A549 (cell line): Measurements from ENCODE around the gene C2orf68. TPM values are rescaled to one million over a fixed set of nuclear protein-coding genes. Genes with fewer than 3 reads are reported as not detected.

Experiments used
- ATAC-seq, 2 experiments: fragments of 200-7000 bp in 1 of 2; fragments of >200 bp in 1 of 2; cut with Nextera tagmentation in 1 of 2; cut with Tn5 transposase in 1 of 2; 3 replicates each; pipeline versions ENCODE4 v1.8.0 to v1.9.1; 2018 to 2020; ENCODE audit warnings: mild to moderate bottlenecking in 1 of 2, moderate library complexity in 1 of 2
- CTCF ChIA-PET: fragments of 300-600 bp; sonication (Branson Sonifier 250); formaldehyde crosslinking; extraction: SDS; loops from one replicate; lab custom pipeline; 2021; ENCODE audit warnings: antibody characterized with exemption, inconsistent platforms; lab: Yijun Ruan, JAX
- POLR2A ChIA-PET: fragments of 350-600 bp; formaldehyde crosslinking; extraction: SDS; loops from one replicate; lab custom pipeline; 2021; ENCODE audit warnings: antibody characterized with exemption, inconsistent platforms; lab: Yijun Ruan, JAX
- DNase-seq, 2 experiments: peaks; one replicate each; pipeline versions ENCODE4 v3.0.0 to v3.0.0-alpha.2; 2011 to 2016; ENCODE audit warnings: low read depth in 1 of 2, low spot score in 1 of 2
- FAIRE-seq: peaks from 2 replicates; lab custom pipeline; 2011; peaks lifted over from hg19 to GRCh38; lab: Jason Lieb, UNC
- H3K27ac ChIP-seq, 2 experiments: fragments of >200 bp; sonication (Bioruptor Twin); formaldehyde crosslinking; 3 replicates each; pipeline ENCODE4 v1.5.1; 2016 to 2017
- H3K4me1 ChIP-seq: fragments of >200 bp; sonication (Bioruptor Twin); formaldehyde crosslinking; 3 replicates; pipeline ENCODE4 v1.6.1; 2016
- H3K4me2 ChIP-seq: fragments of >200 bp; sonication (Bioruptor Twin); formaldehyde crosslinking; 3 replicates; pipeline ENCODE4 v1.6.1; 2016
- H3K4me3 ChIP-seq: fragments of >200 bp; sonication (Bioruptor Twin); formaldehyde crosslinking; 3 replicates; pipeline ENCODE4 v1.5.1; 2016
- H3K9me3 ChIP-seq: fragments of >200 bp; sonication (Bioruptor Twin); formaldehyde crosslinking; 3 replicates; pipeline ENCODE4 v1.6.1; 2016
- BHLHE40 ChIP-seq: IDR thresholded peaks from 2 replicates; pipeline ENCODE4 v1.6.1; 2012; ENCODE audit warnings: low read depth, low read length, inconsistent platforms
- CBX2 ChIP-seq: fragments of 200-600 bp; sonication (generic); IDR thresholded peaks from 2 replicates; pipeline ENCODE4 v1.6.1; 2016; ENCODE audit warnings: low read depth, mild to moderate bottlenecking, borderline replicate concordance
- CEBPB ChIP-seq, 2 experiments: fragments of >200 bp in 1 of 2; sonication (Bioruptor Twin) in 1 of 2; formaldehyde crosslinking in 1 of 2; IDR thresholded peaks; 2 replicates each; pipeline ENCODE4 v1.6.1; 2012 to 2016
- CHD2 ChIP-seq: fragments of 150-350 bp; IDR thresholded peaks from 2 replicates; pipeline ENCODE4 v1.6.1; 2014; ENCODE audit warnings: low read length; ENCODE audit not compliant: partially characterized antibody
- EHF ChIP-seq: fragments of 250-450 bp; sonication (Bioruptor Pico); IDR thresholded peaks from 2 replicates; pipeline ENCODE4 v1.5.0; 2020; ENCODE audit warnings: mild to moderate bottlenecking
- EP300 ChIP-seq, 2 experiments: fragments of >200 bp; sonication (Bioruptor Twin); formaldehyde crosslinking; IDR thresholded peaks; 2 replicates in 1 of 2; 3 replicates in 1 of 2; pipeline ENCODE4 v1.6.1; 2016 to 2017
- FOSL2 ChIP-seq, 2 experiments: fragments of 450-650 bp in 1 of 2; fragments of >200 bp in 1 of 2; sonication (Bioruptor Twin) in 1 of 2; formaldehyde crosslinking; IDR thresholded peaks; 2 replicates each; pipeline versions ENCODE4 v1.5.0 to v1.6.1; 2016 to 2020; ENCODE audit warnings: mild to moderate bottlenecking in 1 of 2, moderate library complexity in 1 of 2
- GATA3 ChIP-seq: IDR thresholded peaks from 2 replicates; pipeline ENCODE4 v1.6.1; 2012; ENCODE audit warnings: borderline replicate concordance
- HEYL ChIP-seq: fragments of 250-450 bp; sonication (Bioruptor Pico); IDR thresholded peaks from 2 replicates; pipeline ENCODE4 v1.8.0; 2021; ENCODE audit warnings: mild to moderate bottlenecking, moderate library complexity
- HOXA7 ChIP-seq: fragments of 250-450 bp; sonication (Bioruptor Pico); IDR thresholded peaks from 2 replicates; pipeline ENCODE4 v1.5.0; 2020; ENCODE audit warnings: mild to moderate bottlenecking, moderate library complexity
- HOXB5 ChIP-seq: fragments of 250-450 bp; sonication (Bioruptor Pico); IDR thresholded peaks from 2 replicates; pipeline ENCODE4 v1.5.0; 2020; ENCODE audit warnings: mild to moderate bottlenecking, moderate library complexity
- JUN ChIP-seq, 2 experiments: fragments of >200 bp; sonication (Bioruptor Twin); formaldehyde crosslinking; IDR thresholded peaks; 2 replicates in 1 of 2; 3 replicates in 1 of 2; pipeline ENCODE4 v1.6.1; 2016 to 2017
- KDM1A ChIP-seq: fragments of 200-600 bp; sonication (generic); IDR thresholded peaks from 2 replicates; pipeline ENCODE4 v1.6.1; 2016; ENCODE audit warnings: low read depth, mild to moderate bottlenecking
- KDM5A ChIP-seq: fragments of 200-600 bp; sonication (generic); IDR thresholded peaks from 2 replicates; pipeline ENCODE4 v1.6.1; 2016; ENCODE audit warnings: antibody characterized with exemption, mild to moderate bottlenecking
- MAFK ChIP-seq: fragments of 450-650 bp; IDR thresholded peaks from 2 replicates; pipeline ENCODE4 v1.6.1; 2014; ENCODE audit not compliant: partially characterized antibody
- NPAS2 ChIP-seq: fragments of 250-450 bp; sonication (Bioruptor Pico); IDR thresholded peaks from 2 replicates; pipeline ENCODE4 v1.8.0; 2022; ENCODE audit warnings: mild to moderate bottlenecking, moderate library complexity, borderline replicate concordance
- NR3C1 ChIP-seq: fragments of >200 bp; sonication (Bioruptor Twin); formaldehyde crosslinking; IDR thresholded peaks from 3 replicates; pipeline ENCODE4 v1.6.1; 2017
- PHF8 ChIP-seq: fragments of 200-600 bp; sonication (generic); IDR thresholded peaks from 2 replicates; pipeline ENCODE4 v1.6.1; 2016; ENCODE audit warnings: low read depth, mild to moderate bottlenecking, antibody characterized with exemption, moderate library complexity, borderline replicate concordance
- POLR2A ChIP-seq: IDR thresholded peaks from 2 replicates; pipeline ENCODE4 v1.6.1; 2012; ENCODE audit warnings: mild to moderate bottlenecking, low read length
- POLR2AphosphoS2 ChIP-seq: conservative IDR thresholded peaks from 2 replicates; pipeline ENCODE4 v1.6.1; 2012; ENCODE audit warnings: low read length, improper control_type of control experiment, inconsistent platforms
- RAD21 ChIP-seq, 2 experiments: fragments of >200 bp in 1 of 2; sonication (Bioruptor Twin) in 1 of 2; formaldehyde crosslinking in 1 of 2; IDR thresholded peaks in 1 of 2; conservative IDR thresholded peaks in 1 of 2; 2 replicates in 1 of 2; 3 replicates in 1 of 2; pipeline ENCODE4 v1.6.1; 2012 to 2018; ENCODE audit warnings: inconsistent platforms in 1 of 2
- RFX5 ChIP-seq: fragments of 450-650 bp; IDR thresholded peaks from 2 replicates; pipeline ENCODE4 v1.7.1; 2014; ENCODE audit warnings: antibody characterized with exemption, mild to moderate bottlenecking, moderate library complexity
- SREBF2 ChIP-seq: fragments of 450-650 bp; IDR thresholded peaks from 2 replicates; pipeline ENCODE4 v1.6.1; 2014; ENCODE audit warnings: mild to moderate bottlenecking, moderate library complexity
- TFCP2L1 ChIP-seq: fragments of 250-450 bp; sonication (Bioruptor Pico); IDR thresholded peaks from 2 replicates; pipeline ENCODE4 v1.5.0; 2021; ENCODE audit warnings: mild to moderate bottlenecking
- ZC3H11A ChIP-seq: fragments of 450-650 bp; IDR thresholded peaks from 2 replicates; pipeline ENCODE4 v1.6.1; 2014; ENCODE audit warnings: antibody characterized with exemption, mild to moderate bottlenecking
- ZFP36 ChIP-seq: fragments of 450-650 bp; IDR thresholded peaks from 2 replicates; pipeline ENCODE4 v1.6.1; 2014; ENCODE audit warnings: borderline replicate concordance; ENCODE audit not compliant: partially characterized antibody
- WGBS: methylation state at CpG from one replicate; pipeline ENCODE4 v1.1.6; 2017; ENCODE audit errors: missing lambda C conversion rate; 5-methylcytosine and 5-hydroxymethylcytosine counted together
- polyA plus RNA-seq, 4 experiments: library from polyadenylated mRNA; depleted of rRNA in 3 of 4; stranded (reverse); fragments of >200 nt; fragmentation: RNase III in 1 of 4; extraction: RNeasy Plus Mini Kit Qiagen cat#74134 plus additional on column Dnase treatment in 1 of 4; gene quantifications; 2 replicates in 3 of 4; 3 replicates in 1 of 4; pipeline ENCODE4 v1.2.3, GENCODE V29; 2011 to 2017
- TF ChIP-seq, protein P1 (sequence below): fragments of 250-450 bp; sonication (Bioruptor Pico); IDR thresholded peaks from 2 replicates; pipeline ENCODE4 v1.5.0; 2021; ENCODE audit warnings: mild to moderate bottlenecking, moderate library complexity, borderline replicate concordance
- TF ChIP-seq, protein P2 (sequence below): fragments of 150-350 bp; IDR thresholded peaks from 2 replicates; pipeline ENCODE4 v1.6.1; 2014; ENCODE audit warnings: low read depth, mild to moderate bottlenecking, low read length
- TF ChIP-seq, protein P3 (sequence below): fragments of 450-650 bp; IDR thresholded peaks from 2 replicates; pipeline ENCODE4 v1.6.1; 2014; ENCODE audit warnings: antibody characterized with exemption
- TF ChIP-seq, protein P4 (sequence below): IDR thresholded peaks from 2 replicates; pipeline ENCODE4 v1.6.1; 2012
- TF ChIP-seq, protein P5 (sequence below): fragments of >200 bp; sonication (Bioruptor Twin); formaldehyde crosslinking; IDR thresholded peaks from 2 replicates; pipeline ENCODE4 v1.6.1; 2016
- TF ChIP-seq, protein P6 (sequence below): IDR thresholded peaks from 2 replicates; pipeline ENCODE4 v1.6.1; 2012

The C2orf68 gene
- polyA plus RNA-seq, 2 of the 4 experiments (the other 2 are of a cell fraction), result 25.9 to 48.3 TPM

DNA sequence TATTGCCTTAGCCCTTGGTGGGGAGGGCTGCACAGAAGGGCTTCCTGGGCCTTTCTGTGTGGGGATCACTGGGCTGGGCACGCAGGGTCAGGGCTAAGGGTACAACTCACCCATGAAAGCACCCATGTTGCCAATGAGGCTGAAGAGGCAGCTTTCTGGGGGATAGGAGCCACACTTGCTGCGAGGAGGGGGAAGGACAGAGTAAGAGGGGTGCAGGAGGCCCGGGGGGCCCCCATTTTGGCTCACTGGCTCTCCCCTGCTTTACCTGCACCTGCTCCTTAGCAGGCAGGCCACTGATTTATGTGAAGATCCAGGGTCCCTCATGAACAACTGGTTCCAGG is 11.7 kb downstream of the C2orf68 start:
- CTCF ChIA-PET, result interaction anchor here (0.5 to 1.8 kb wide), 6 partner anchors 13 to 179 kb away, joined by 3 to 12 read pairs (median 4); no protein-coding TSS in a partner anchor
- TF ChIP-seq CBX2 (no peak), RFX5 (no peak), KDM5A (no peak), PHF8 (no peak), ZFP36 (no peak), POLR2A (no peak), FOSL2 (IDR thresholded peaks at IDR 0.05) (no peak), FOSL2 (CRISPR knock-in tag; IDR thresholded peaks at IDR 0.05) (no peak), EHF (no peak), NPAS2 (no peak), HOXA7 (CRISPR knock-in tag) (no peak), CEBPB (IDR thresholded peaks at IDR 0.05) (no peak), KDM1A (no peak), HOXB5 (CRISPR knock-in tag) (no peak), ZC3H11A (no peak)
- TF ChIP-seq, protein P1, sequence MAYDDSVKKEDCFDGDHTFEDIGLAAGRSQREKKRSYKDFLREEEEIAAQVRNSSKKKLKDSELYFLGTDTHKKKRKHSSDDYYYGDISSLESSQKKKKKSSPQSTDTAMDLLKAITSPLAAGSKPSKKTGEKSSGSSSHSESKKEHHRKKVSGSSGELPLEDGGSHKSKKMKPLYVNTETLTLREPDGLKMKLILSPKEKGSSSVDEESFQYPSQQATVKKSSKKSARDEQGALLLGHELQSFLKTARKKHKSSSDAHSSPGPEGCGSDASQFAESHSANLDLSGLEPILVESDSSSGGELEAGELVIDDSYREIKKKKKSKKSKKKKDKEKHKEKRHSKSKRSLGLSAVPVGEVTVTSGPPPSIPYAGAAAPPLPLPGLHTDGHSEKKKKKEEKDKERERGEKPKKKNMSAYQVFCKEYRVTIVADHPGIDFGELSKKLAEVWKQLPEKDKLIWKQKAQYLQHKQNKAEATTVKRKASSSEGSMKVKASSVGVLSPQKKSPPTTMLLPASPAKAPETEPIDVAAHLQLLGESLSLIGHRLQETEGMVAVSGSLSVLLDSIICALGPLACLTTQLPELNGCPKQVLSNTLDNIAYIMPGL (CRISPR knock-in tag), result no peak
- TF ChIP-seq, protein P2, sequence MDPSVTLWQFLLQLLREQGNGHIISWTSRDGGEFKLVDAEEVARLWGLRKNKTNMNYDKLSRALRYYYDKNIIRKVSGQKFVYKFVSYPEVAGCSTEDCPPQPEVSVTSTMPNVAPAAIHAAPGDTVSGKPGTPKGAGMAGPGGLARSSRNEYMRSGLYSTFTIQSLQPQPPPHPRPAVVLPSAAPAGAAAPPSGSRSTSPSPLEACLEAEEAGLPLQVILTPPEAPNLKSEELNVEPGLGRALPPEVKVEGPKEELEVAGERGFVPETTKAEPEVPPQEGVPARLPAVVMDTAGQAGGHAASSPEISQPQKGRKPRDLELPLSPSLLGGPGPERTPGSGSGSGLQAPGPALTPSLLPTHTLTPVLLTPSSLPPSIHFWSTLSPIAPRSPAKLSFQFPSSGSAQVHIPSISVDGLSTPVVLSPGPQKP, result no peak
- TF ChIP-seq, protein P3, sequence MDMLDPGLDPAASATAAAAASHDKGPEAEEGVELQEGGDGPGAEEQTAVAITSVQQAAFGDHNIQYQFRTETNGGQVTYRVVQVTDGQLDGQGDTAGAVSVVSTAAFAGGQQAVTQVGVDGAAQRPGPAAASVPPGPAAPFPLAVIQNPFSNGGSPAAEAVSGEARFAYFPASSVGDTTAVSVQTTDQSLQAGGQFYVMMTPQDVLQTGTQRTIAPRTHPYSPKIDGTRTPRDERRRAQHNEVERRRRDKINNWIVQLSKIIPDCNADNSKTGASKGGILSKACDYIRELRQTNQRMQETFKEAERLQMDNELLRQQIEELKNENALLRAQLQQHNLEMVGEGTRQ, result no peak
- TF ChIP-seq, all 56 proteins: peak for 0
- POLR2A ChIA-PET, result interaction anchor here (0.6 kb wide), 1 partner anchor 9 kb away, joined by 3 read pairs; no protein-coding TSS in a partner anchor
- no peak overlapping the region for H3K4me3 ChIP-seq
- FAIRE-seq (no peak), ATAC-seq (no peak), DNase-seq (no peak)
- 63% methylated on average over 3 of the region's 3 CpGs for WGBS
- H3K4me1 ChIP-seq, result peaks cover 22% of the 10 kb centered on the region
- no peaks in the 10 kb centered on the region for H3K9me3 ChIP-seq
- no peak overlapping the region for H3K4me2 ChIP-seq
- no peak overlapping the region for H3K27ac ChIP-seq

DNA sequence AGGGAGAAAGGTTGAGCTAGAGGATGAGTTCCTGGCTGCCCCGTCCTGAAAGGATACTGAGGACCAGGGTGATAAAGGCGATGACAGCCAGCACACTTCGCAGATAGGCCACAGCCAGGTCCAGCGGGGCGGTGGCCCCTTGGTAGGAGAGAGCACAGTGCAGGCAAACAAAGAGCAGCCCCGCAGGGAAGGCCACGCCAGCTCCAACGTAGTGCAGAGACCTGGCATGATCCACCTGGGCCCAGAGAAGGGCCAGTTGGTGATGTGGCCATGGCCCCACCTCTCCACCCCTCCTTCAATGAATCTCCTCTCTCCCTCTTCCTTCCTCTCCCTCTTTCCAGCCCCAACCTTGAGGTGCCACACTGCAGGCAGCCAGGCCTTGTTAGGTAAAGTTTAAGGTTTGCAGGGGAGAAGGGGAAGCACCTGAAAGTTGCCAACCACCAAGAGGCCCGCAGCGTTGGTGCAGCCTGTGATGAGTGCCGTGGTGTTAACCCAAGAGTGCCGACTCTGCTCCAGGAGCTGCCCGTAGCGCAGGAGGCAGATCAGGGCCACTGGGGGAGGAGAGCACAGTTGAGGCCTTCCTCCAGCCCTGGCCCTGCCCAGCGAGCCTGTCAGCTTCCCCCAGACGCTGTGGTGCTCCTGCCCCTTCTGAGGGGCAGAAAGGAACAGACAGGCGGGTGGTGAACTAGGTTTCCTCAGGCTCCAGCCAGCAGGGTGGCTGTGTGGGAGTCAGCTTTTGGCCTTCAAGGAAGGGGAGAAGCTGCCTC is 12.2 kb downstream of the C2orf68 start:
- FAIRE-seq (no peak), ATAC-seq (no peak)

More for the DNA sequence above, 12.2 kb downstream of the C2orf68 start:
- TF ChIP-seq, protein P4, sequence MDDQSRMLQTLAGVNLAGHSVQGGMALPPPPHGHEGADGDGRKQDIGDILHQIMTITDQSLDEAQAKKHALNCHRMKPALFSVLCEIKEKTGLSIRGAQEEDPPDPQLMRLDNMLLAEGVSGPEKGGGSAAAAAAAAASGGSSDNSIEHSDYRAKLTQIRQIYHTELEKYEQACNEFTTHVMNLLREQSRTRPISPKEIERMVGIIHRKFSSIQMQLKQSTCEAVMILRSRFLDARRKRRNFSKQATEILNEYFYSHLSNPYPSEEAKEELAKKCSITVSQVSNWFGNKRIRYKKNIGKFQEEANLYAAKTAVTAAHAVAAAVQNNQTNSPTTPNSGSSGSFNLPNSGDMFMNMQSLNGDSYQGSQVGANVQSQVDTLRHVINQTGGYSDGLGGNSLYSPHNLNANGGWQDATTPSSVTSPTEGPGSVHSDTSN, result no peak
- no peak for TF ChIP-seq TFCP2L1
- TF ChIP-seq, protein P5, sequence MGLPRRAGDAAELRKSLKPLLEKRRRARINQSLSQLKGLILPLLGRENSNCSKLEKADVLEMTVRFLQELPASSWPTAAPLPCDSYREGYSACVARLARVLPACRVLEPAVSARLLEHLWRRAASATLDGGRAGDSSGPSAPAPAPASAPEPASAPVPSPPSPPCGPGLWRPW, result no peak
- no peak for TF ChIP-seq POLR2AphosphoS2
- TF ChIP-seq SREBF2, result no peak
- TF ChIP-seq GATA3, result no peak
- no peak for TF ChIP-seq JUN (IDR thresholded peaks at IDR 0.05)
- no peak for TF ChIP-seq PHF8
- no peak for TF ChIP-seq EP300 (IDR thresholded peaks at IDR 0.05)
- no peak for TF ChIP-seq KDM5A
- no peak for TF ChIP-seq NR3C1
- no peak for TF ChIP-seq ZC3H11A
- no peak for TF ChIP-seq ZFP36
- TF ChIP-seq CHD2, result no peak
- TF ChIP-seq HEYL (CRISPR knock-in tag), result no peak
- no peak for TF ChIP-seq BHLHE40
- TF ChIP-seq MAFK, result no peak
- no peak for TF ChIP-seq RAD21 (conservative IDR thresholded peaks at IDR 0.05 in 1 of 2, IDR thresholded peaks at IDR 0.05 in 1 of 2)
- TF ChIP-seq, protein P6, sequence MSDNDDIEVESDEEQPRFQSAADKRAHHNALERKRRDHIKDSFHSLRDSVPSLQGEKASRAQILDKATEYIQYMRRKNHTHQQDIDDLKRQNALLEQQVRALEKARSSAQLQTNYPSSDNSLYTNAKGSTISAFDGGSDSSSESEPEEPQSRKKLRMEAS, result no peak
- no peak for DNase-seq
- CTCF ChIA-PET, result interaction anchor here (0.5 to 1.8 kb wide), 6 partner anchors 13 to 179 kb away, joined by 3 to 12 read pairs (median 4); no protein-coding TSS in a partner anchor
- peaks cover 21% of the 10 kb centered on the region for H3K4me1 ChIP-seq
- H3K27ac ChIP-seq, result no peak overlapping the region
- H3K4me3 ChIP-seq, result no peak overlapping the region
- POLR2A ChIA-PET, result no interaction called here
- H3K4me2 ChIP-seq, result no peak overlapping the region
- no peaks in the 10 kb centered on the region for H3K9me3 ChIP-seq
- 83% methylated on average over 17 of the region's 17 CpGs for WGBS
